Endothelial cell of umbilical vein (primary cell): ENCODE data around the gene DBNL. TPM values are rescaled to one million over a fixed set of nuclear protein-coding genes. Genes with fewer than 3 reads are reported as not detected.
A peak's percentile ranks its signal among the peaks of the same experiment; 100 is the strongest.

ENCODE experiments used
- BruUV-seq: library from RNA; stranded (reverse); fragments of 400-500 nt; replicated peaks from 2 replicates; lab custom pipeline; 2021; lab: Mats Ljungman, UMichigan
- CTCF ChIA-PET: fragments of 300-600, 350-600 bp; sonication (Branson Sonifier 250); formaldehyde crosslinking; loops from one replicate; lab custom pipeline; 2021; ENCODE audit warnings: antibody characterized with exemption, inconsistent platforms; lab: Charles Lee
- POLR2A ChIA-PET: fragments of 300-600, 350-600 bp; sonication (Branson Sonifier 250); formaldehyde crosslinking; loops from one replicate; lab custom pipeline; 2021; ENCODE audit warnings: antibody characterized with exemption, inconsistent platforms; lab: Charles Lee
- DNase-seq: peaks from one replicate; pipeline ENCODE4 v3.0.0-alpha.2; 2011; ENCODE audit warnings: low read depth, low spot score
- FAIRE-seq: peaks from 2 replicates; lab custom pipeline; 2011; peaks lifted over from hg19 to GRCh38; lab: Jason Lieb, UNC
- H2AFZ ChIP-seq: 2 replicates; pipeline ENCODE4 v1.6.0; 2012; ENCODE audit warnings: low read depth, low read length, control low read depth, inconsistent platforms
- H3K27ac ChIP-seq: 2 replicates; pipeline ENCODE4 v1.5.1; 2011; ENCODE audit warnings: low read depth, mild to moderate bottlenecking, control low read depth, low read length, moderate library complexity; ENCODE audit not compliant: insufficient read depth
- H3K27me3 ChIP-seq, 2 experiments: 2 replicates each; pipeline versions ENCODE4 v1.6.0 to v1.6.1; 2011; ENCODE audit warnings: low read length in 2 of 2, mixed read lengths in 1 of 2; ENCODE audit not compliant: control insufficient read depth in 2 of 2, insufficient read depth in 2 of 2
- H3K36me3 ChIP-seq, 2 experiments: 2 replicates in 1 of 2; 3 replicates in 1 of 2; pipeline ENCODE4 v1.5.1; 2011; ENCODE audit warnings: low read length in 2 of 2, mild to moderate bottlenecking in 1 of 2, moderate library complexity in 1 of 2; ENCODE audit not compliant: control insufficient read depth in 2 of 2, insufficient read depth in 2 of 2; ENCODE audit errors: extremely low read depth in 1 of 2
- H3K4me1 ChIP-seq: 3 replicates; pipeline ENCODE4 v1.5.1; 2011; ENCODE audit warnings: mild to moderate bottlenecking, low read length; ENCODE audit not compliant: control insufficient read depth, insufficient read depth; ENCODE audit errors: extremely low read depth
- H3K4me2 ChIP-seq: 2 replicates; pipeline ENCODE4 v1.6.1; 2011; ENCODE audit warnings: low read length, control low read depth, mixed read lengths; ENCODE audit not compliant: insufficient read depth
- H3K4me3 ChIP-seq, 3 experiments: fragments of 200-600 bp in 1 of 3; sonication (generic), shearing (Covaris generic) in 1 of 3; replicated peaks in 1 of 3; 2 replicates each; pipeline ENCODE4 v1.5.1; 2011 to 2016; ENCODE audit warnings: control low read depth in 3 of 3, low read length in 3 of 3, mild to moderate bottlenecking in 2 of 3, inconsistent platforms in 1 of 3, low read depth in 1 of 3, moderate library complexity in 1 of 3; ENCODE audit not compliant: insufficient read depth in 1 of 3
- H3K79me2 ChIP-seq: 2 replicates; pipeline ENCODE4 v1.6.0; 2012; ENCODE audit warnings: low read length, inconsistent platforms; ENCODE audit not compliant: control insufficient read depth, insufficient read depth
- H3K9ac ChIP-seq: replicated peaks from 2 replicates; pipeline ENCODE3; 2011; ENCODE audit warnings: low read length, control low read depth; ENCODE audit not compliant: insufficient read depth; ENCODE audit errors: extremely low read depth
- H3K9me1 ChIP-seq: replicated peaks from 3 replicates; pipeline ENCODE4 v1.6.0; 2011; ENCODE audit warnings: mild to moderate bottlenecking, low read length; ENCODE audit not compliant: control insufficient read depth, insufficient read depth; ENCODE audit errors: extremely low read depth
- H3K9me3 ChIP-seq: replicated peaks from 2 replicates; pipeline ENCODE4 v1.5.1; 2012; ENCODE audit warnings: low read length, inconsistent platforms; ENCODE audit not compliant: control insufficient read depth, insufficient read depth
- H4K20me1 ChIP-seq: replicated peaks from 2 replicates; pipeline ENCODE3; 2011; ENCODE audit warnings: mild to moderate bottlenecking, low read length; ENCODE audit not compliant: control insufficient read depth, insufficient read depth; ENCODE audit errors: extremely low read depth
- MAX ChIP-seq: IDR thresholded peaks from 2 replicates; pipeline ENCODE4 v1.6.1; 2011; ENCODE audit not compliant: insufficient read depth, insufficient read length
- MYC ChIP-seq: IDR thresholded peaks from one replicate; pipeline ENCODE4 v1.6.1; 2011; ENCODE audit warnings: mild to moderate bottlenecking, low read depth, low read length
- POLR2AphosphoS5 ChIP-seq: IDR thresholded peaks from 2 replicates; pipeline ENCODE4 v1.6.1; 2012; ENCODE audit warnings: low read depth, mild to moderate bottlenecking, control low read depth, low read length, moderate library complexity; ENCODE audit not compliant: insufficient read depth
- dilution Hi-C: fragments of 300-500 bp; cut with MboI; formaldehyde crosslinking; loops from one replicate; pipeline ENCODE4 v1.15.0; 2019; ENCODE audit warnings: low sequenced_read_pairs; ENCODE audit not compliant: extremely low pct_ligation_motif_present
- intact Hi-C: fragments of 100-400 bp; cut with micrococcal nuclease; formaldehyde crosslinking; loops from one replicate; pipeline ENCODE4 v1.10.0; 2022
- polyA plus RNA-seq, 4 experiments: library from polyadenylated mRNA; depleted of rRNA in 3 of 4; stranded (reverse) in 3 of 4; unstranded in 1 of 4; fragments of >200 nt; gene quantifications; 2 replicates each; pipeline versions ENCODE4 v1.2.1 to v1.2.3, GENCODE V29; 2011 to 2012; ENCODE audit warnings: missing spikeins in 1 of 4
- total RNA-seq: library from RNA; stranded (reverse); gene quantifications from 2 replicates; pipeline ENCODE4 v1.2.3, GENCODE V29; 2021

DBNL gene
- total and polyA plus RNA-seq, 2 donors (not counting 3 experiments of a cell fraction or from before 2014, with no cell fraction given), result 94.0 to 123 TPM

- no peaks in the 10 kb centered on the region for H3K79me2 ChIP-seq
- no peaks in the 10 kb centered on the region for H4K20me1 ChIP-seq
- no peaks in the 10 kb centered on the region for H3K4me1 ChIP-seq
- peaks cover 0 to 14% of the 10 kb centered on the region in 2 experiments for H3K36me3 ChIP-seq
- peaks cover 2 to 13% of the 10 kb centered on the region in 2 experiments for H3K27me3 ChIP-seq
- no peak overlapping the region for H3K27ac ChIP-seq
- POLR2A ChIA-PET, result no interaction called here
- H3K9me3 ChIP-seq, result no peaks in the 10 kb centered on the region
- CTCF ChIA-PET, result interaction anchor here (1.3 to 1.6 kb wide), 2 partner anchors 7 to 9 kb away, joined by 3 to 7 read pairs; no protein-coding TSS in a partner anchor
- no peak overlapping the region for H3K4me2 ChIP-seq
- no peak overlapping the region for H3K9ac ChIP-seq
- dilution Hi-C loops, result no loop called here
- H2AFZ ChIP-seq, result no peak overlapping the region
- TF ChIP-seq MYC (no peak), POLR2AphosphoS5 (peak; percentile 36)
- FAIRE-seq, result no peak
- H3K9me1 ChIP-seq, result no peaks in the 10 kb centered on the region
- no TSS peak for BruUV-seq
- H3K4me3 ChIP-seq, result no peak overlapping the region
- intact Hi-C loops, result no loop called here
- DNase-seq, result no peak
These were observed 20.4 kb downstream of the DBNL start for GRCh38 chr7:44064791-44065430.

- Histone ChIP-seq H3K9me1 (no peaks in the 10 kb centered on the region), H3K9me3 (no peaks in the 10 kb centered on the region), H4K20me1 (no peaks in the 10 kb centered on the region), H3K4me2 (no peak within 1 kb of the TSS), H3K4me1 (no peaks in the 10 kb centered on the region), H3K79me2 (no peaks in the 10 kb centered on the region), H3K27ac (no peak within 1 kb of the TSS), H3K9ac (no peak within 1 kb of the TSS), H3K27me3 (peaks cover 2 to 13% of the 10 kb centered on the region in 2 experiments), H2AFZ (no peak within 1 kb of the TSS), H3K36me3 (peaks cover 0 to 8% of the 10 kb centered on the region in 2 experiments), H3K4me3 (no peak within 1 kb of the TSS)
- no peak for DNase-seq
- no TSS peak for BruUV-seq
- dilution Hi-C loops (no loop called here), intact Hi-C loops (no loop called here)
- CTCF ChIA-PET, result interaction anchor here (1.0 to 1.6 kb wide), 4 partner anchors 8 to 46 kb away, joined by 3 read pairs; no protein-coding TSS in a partner anchor
- peak; percentile 24 for FAIRE-seq
- no peak for TF ChIP-seq MAX
- POLR2A ChIA-PET, result no interaction called here
These were observed 21.1 kb downstream of the DBNL start, which contains the start of gene PGAM2 for GRCh38 chr7:44065431-44066110. PGAM2 (minus strand) TSS chr7:44065567; CDS start chr7:44065529, 38 bp downstream.
